Upper lobe of left lung (tissue), 4 donors: ENCODE results near the gene NMUR1.

ENCODE experiments used
- CTCF ChIP-seq, 6 experiments: fragments of 450-650 bp in 4 of 6; fragments of 200-600 bp in 2 of 6; sonication (generic) in 2 of 6; IDR thresholded peaks; one replicate each; pipeline ENCODE4 v1.5.1; 2016 to 2019; ENCODE audit warnings: antibody characterized with exemption in 6 of 6
- POLR2AphosphoS5 ChIP-seq, 2 donors: sonication (generic); formaldehyde crosslinking; IDR thresholded peaks; one replicate each; pipeline ENCODE4 v1.5.1; 2017; ENCODE audit warnings: antibody characterized with exemption in 2 of 2

- TF ChIP-seq POLR2AphosphoS5 (IDR thresholded peaks at IDR 0.05) (no peak), CTCF (IDR thresholded peaks at IDR 0.05) (no peak)
These were observed 11.4 kb upstream of the NMUR1 start for GRCh38 chr2:231541645-231542044.
